HL-60 (cell line): Measurements from ENCODE around the gene PEF1.

ENCODE experiments used
- GABPA ChIP-seq: IDR thresholded peaks from 2 replicates; pipeline ENCODE4 v1.6.1; 2012; ENCODE audit warnings: low read depth
- POLR2AphosphoS5 ChIP-seq: IDR thresholded peaks from 2 replicates; pipeline ENCODE4 v1.6.1; 2012; ENCODE audit warnings: low read depth
- TF ChIP-seq, protein P1 (sequence below): IDR thresholded peaks from one replicate; pipeline ENCODE4 v1.5.1; 2011; ENCODE audit warnings: low read length, control low read depth, inconsistent platforms; ENCODE audit not compliant: insufficient read depth

DNA sequence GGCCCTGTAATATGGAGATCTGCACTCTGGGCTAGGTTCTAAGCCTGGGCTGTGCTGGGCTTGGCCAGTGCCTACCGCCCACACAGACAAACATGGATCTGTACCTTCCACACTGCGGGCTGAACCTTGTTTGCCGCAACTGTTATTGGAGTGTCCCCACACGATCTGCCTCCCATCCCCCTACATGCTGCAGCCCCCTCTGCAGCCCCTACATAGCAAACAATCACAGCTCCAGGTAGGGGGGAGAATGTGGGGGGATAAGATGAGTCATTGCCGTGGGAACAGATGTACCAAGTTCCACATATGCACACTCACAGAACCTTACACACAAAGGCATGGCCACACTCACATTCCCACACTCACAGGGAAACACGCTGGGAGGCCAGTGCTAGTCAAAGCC, 29.3 kb downstream of the PEF1 start:
- TF ChIP-seq, protein P1, sequence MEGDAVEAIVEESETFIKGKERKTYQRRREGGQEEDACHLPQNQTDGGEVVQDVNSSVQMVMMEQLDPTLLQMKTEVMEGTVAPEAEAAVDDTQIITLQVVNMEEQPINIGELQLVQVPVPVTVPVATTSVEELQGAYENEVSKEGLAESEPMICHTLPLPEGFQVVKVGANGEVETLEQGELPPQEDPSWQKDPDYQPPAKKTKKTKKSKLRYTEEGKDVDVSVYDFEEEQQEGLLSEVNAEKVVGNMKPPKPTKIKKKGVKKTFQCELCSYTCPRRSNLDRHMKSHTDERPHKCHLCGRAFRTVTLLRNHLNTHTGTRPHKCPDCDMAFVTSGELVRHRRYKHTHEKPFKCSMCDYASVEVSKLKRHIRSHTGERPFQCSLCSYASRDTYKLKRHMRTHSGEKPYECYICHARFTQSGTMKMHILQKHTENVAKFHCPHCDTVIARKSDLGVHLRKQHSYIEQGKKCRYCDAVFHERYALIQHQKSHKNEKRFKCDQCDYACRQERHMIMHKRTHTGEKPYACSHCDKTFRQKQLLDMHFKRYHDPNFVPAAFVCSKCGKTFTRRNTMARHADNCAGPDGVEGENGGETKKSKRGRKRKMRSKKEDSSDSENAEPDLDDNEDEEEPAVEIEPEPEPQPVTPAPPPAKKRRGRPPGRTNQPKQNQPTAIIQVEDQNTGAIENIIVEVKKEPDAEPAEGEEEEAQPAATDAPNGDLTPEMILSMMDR = no peak
- no peak for TF ChIP-seq GABPA
- TF ChIP-seq POLR2AphosphoS5 = no peak
